ENCODE data around the gene USP38.

Gene USP38

GRCh38 chr4:143186212-143186611, 1.5 kb downstream of the USP38 start:
- Histone ChIP-seq H3K4me1 (ENCODE audit: control insufficient read depth in 1 of 2, insufficient read depth in 1 of 2, low read depth in 1 of 2, low read length in 1 of 2) (peaks cover 43 to 46% of the 10 kb centered on the region in 2 experiments), H3K27me3 (no peaks in the 10 kb centered on the region), H3K4me3 (ENCODE audit: low read depth in 1 of 2, low read length in 1 of 2) (peak overlapping the region; percentile 87 to 90), H3K36me3 (peaks cover 14% of the 10 kb centered on the region), H3K9me3 (no peaks in the 10 kb centered on the region), H3K27ac (peak overlapping the region; percentile 96)
- TF ChIP-seq, protein P1, sequence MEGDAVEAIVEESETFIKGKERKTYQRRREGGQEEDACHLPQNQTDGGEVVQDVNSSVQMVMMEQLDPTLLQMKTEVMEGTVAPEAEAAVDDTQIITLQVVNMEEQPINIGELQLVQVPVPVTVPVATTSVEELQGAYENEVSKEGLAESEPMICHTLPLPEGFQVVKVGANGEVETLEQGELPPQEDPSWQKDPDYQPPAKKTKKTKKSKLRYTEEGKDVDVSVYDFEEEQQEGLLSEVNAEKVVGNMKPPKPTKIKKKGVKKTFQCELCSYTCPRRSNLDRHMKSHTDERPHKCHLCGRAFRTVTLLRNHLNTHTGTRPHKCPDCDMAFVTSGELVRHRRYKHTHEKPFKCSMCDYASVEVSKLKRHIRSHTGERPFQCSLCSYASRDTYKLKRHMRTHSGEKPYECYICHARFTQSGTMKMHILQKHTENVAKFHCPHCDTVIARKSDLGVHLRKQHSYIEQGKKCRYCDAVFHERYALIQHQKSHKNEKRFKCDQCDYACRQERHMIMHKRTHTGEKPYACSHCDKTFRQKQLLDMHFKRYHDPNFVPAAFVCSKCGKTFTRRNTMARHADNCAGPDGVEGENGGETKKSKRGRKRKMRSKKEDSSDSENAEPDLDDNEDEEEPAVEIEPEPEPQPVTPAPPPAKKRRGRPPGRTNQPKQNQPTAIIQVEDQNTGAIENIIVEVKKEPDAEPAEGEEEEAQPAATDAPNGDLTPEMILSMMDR (IDR thresholded peaks at IDR 0.05): no peak

GRCh38 chr4:143186649-143187048, 1.9 kb downstream of the USP38 start:
- peak overlapping the region; percentile 87 to 90 for H3K4me3 ChIP-seq (ENCODE audit: low read depth in 1 of 2, low read length in 1 of 2)
- no peaks in the 10 kb centered on the region for H3K9me3 ChIP-seq
- no peaks in the 10 kb centered on the region for H3K27me3 ChIP-seq
- peaks cover 18% of the 10 kb centered on the region for H3K36me3 ChIP-seq
- H3K4me1 ChIP-seq (ENCODE audit: control insufficient read depth in 1 of 2, insufficient read depth in 1 of 2, low read depth in 1 of 2, low read length in 1 of 2): peaks cover 43 to 46% of the 10 kb centered on the region in 2 experiments
- peak overlapping the region; percentile 96 for H3K27ac ChIP-seq
- TF ChIP-seq, protein P1 (IDR thresholded peaks at IDR 0.05): no peak

GRCh38 chr4:143188136-143189088, 3.7 kb downstream of the USP38 start:
- Histone ChIP-seq H3K36me3 (peaks cover 33% of the 10 kb centered on the region), H3K27ac (peak overlapping the region; percentile 16), H3K27me3 (no peaks in the 10 kb centered on the region), H3K4me1 (ENCODE audit: control insufficient read depth in 1 of 2, insufficient read depth in 1 of 2, low read depth in 1 of 2, low read length in 1 of 2) (peaks cover 43 to 46% of the 10 kb centered on the region in 2 experiments), H3K4me3 (ENCODE audit: low read depth in 1 of 2, low read length in 1 of 2) (peak overlapping the region in 1 of 2 experiments; percentile 25), H3K9me3 (no peaks in the 10 kb centered on the region)
- TF ChIP-seq, protein P1 (IDR thresholded peaks at IDR 0.05): no peak

GRCh38 chr4:143189528-143189927, 4.8 kb downstream of the USP38 start:
- peaks cover 35 to 37% of the 10 kb centered on the region in 2 experiments for H3K4me1 ChIP-seq (ENCODE audit: control insufficient read depth in 1 of 2, insufficient read depth in 1 of 2, low read depth in 1 of 2, low read length in 1 of 2)
- TF ChIP-seq, protein P1 (IDR thresholded peaks at IDR 0.05): no peak
- H3K36me3 ChIP-seq: peaks cover 41% of the 10 kb centered on the region
- H3K9me3 ChIP-seq: no peaks in the 10 kb centered on the region
- H3K27ac ChIP-seq: no peak overlapping the region
- H3K4me3 ChIP-seq (ENCODE audit: low read depth in 1 of 2, low read length in 1 of 2): no peak overlapping the region
- H3K27me3 ChIP-seq: no peaks in the 10 kb centered on the region

- Histone ChIP-seq H3K36me3 (peaks cover 89% of the 10 kb centered on the region), H3K27ac (no peak overlapping the region), H3K4me3 (ENCODE audit: low read depth in 1 of 2, low read length in 1 of 2) (no peak overlapping the region), H3K9me3 (no peaks in the 10 kb centered on the region), H3K4me1 (ENCODE audit: control insufficient read depth in 1 of 2, insufficient read depth in 1 of 2, low read depth in 1 of 2, low read length in 1 of 2) (no peaks in the 10 kb centered on the region), H3K27me3 (no peaks in the 10 kb centered on the region)
- TF ChIP-seq, protein P1 (IDR thresholded peaks at IDR 0.05): no peak
Observed at GRCh38 chr4:143195581-143195980, 10.9 kb downstream of the USP38 start.
